ENCODE data around the gene S100A2.

S100A2 gene

GRCh38 chr1:153565529-153566374 is at the start of gene S100A2:
S100A2 (minus strand) TSS chr1:153565844; CDS start chr1:153563877, 1,967 bp downstream.
- peak; percentile 17 for DNase-seq

GRCh38 chr1:153615406-153615805 is 49.8 kb upstream of the S100A2 start:
- DNase-seq = no peak

- no peak for DNase-seq
Observed at GRCh38 chr1:153614906-153615305, 49.3 kb upstream of the S100A2 start.

- no peak for DNase-seq
Observed at GRCh38 chr1:153614189-153614900, 48.7 kb upstream of the S100A2 start.

- no peak for DNase-seq
Observed at GRCh38 chr1:153613406-153613805, 47.8 kb upstream of the S100A2 start.

GRCh38 chr1:153612755-153613331 is 47.2 kb upstream of the S100A2 start, which contains the start of gene S100A16:
S100A16 (minus strand) TSS chr1:153613137; CDS start chr1:153608151, 4,986 bp downstream.
- DNase-seq = no peak

GRCh38 chr1:153612111-153612754 is 46.6 kb upstream of the S100A2 start:
- DNase-seq = no peak

GRCh38 chr1:153611356-153611755 is 45.7 kb upstream of the S100A2 start:
- no peak for DNase-seq

GRCh38 chr1:153610811-153611301 is 45.2 kb upstream of the S100A2 start:
- no peak for DNase-seq

- DNase-seq = no peak
Observed at GRCh38 chr1:153610334-153610733, 44.7 kb upstream of the S100A2 start.

- no peak for DNase-seq
Observed at GRCh38 chr1:153609585-153609907, 43.9 kb upstream of the S100A2 start.

- DNase-seq = no peak
Observed at GRCh38 chr1:153608742-153609584, 43.3 kb upstream of the S100A2 start.

GRCh38 chr1:153608089-153608682 is 42.5 kb upstream of the S100A2 start:
- DNase-seq = no peak

GRCh38 chr1:153607381-153607780 is 41.7 kb upstream of the S100A2 start:
- DNase-seq = no peak

- no peak for DNase-seq
Observed at GRCh38 chr1:153606194-153606593, 40.5 kb upstream of the S100A2 start.

- DNase-seq = no peak
Observed at GRCh38 chr1:153602749-153603148, 37.1 kb upstream of the S100A2 start.

GRCh38 chr1:153599847-153600246 is 34.2 kb upstream of the S100A2 start:
- DNase-seq = no peak

GRCh38 chr1:153598309-153599172 is 32.9 kb upstream of the S100A2 start:
- DNase-seq = no peak

- no peak for DNase-seq
Observed at GRCh38 chr1:153597206-153597605, 31.6 kb upstream of the S100A2 start.

GRCh38 chr1:153592748-153593147 is 27.1 kb upstream of the S100A2 start:
- no peak for DNase-seq

GRCh38 chr1:153588482-153588881 is 22.8 kb upstream of the S100A2 start:
- no peak for DNase-seq
